ENCODE results near the gene GRM5. TPM values are rescaled to one million over a fixed set of nuclear protein-coding genes. Genes with fewer than 3 reads are reported as not detected.

The GRM5 gene
- polyA plus RNA-seq, 2 donors = 0.02 TPM; not detected in 1

DNA sequence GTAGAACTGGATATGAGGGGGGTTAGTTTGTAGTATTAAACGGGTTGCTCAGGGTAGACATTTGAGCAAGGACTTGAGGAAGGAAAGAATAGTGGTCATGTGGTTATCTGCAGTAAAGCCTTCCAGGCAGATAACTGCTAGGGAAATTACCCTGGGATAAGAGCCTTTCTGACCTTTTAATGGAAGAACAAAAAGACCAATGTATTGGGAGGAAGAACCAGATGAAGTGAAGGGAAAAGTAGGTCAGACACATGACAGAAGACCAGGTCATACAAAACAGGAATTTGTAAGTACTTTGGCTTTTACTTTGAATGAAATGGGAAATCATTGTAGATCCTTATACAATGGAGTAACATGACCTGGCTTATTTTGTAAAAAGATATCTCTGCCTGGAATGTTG lies 486.3 kb downstream of the GRM5 start:
- Histone ChIP-seq H3K4me1 (ENCODE audit: control insufficient read depth in 2 of 2, insufficient read depth in 2 of 2, low read length in 1 of 2) (no peaks in the 10 kb centered on the region), H3K27ac (ENCODE audit: low read depth in 2 of 2, low read length in 1 of 2) (no peak overlapping the region), H3K27me3 (ENCODE audit: control insufficient read depth in 1 of 2, insufficient read depth in 2 of 2, low read length in 2 of 2) (no peaks in the 10 kb centered on the region), H3K36me3 (ENCODE audit: control insufficient read depth in 2 of 2, insufficient read depth in 2 of 2, low read length in 1 of 2) (no peaks in the 10 kb centered on the region), H3K4me3 (ENCODE audit: low read depth in 1 of 2, low read length in 2 of 2) (no peak overlapping the region), H3K9me3 (ENCODE audit: control insufficient read depth in 2 of 2, insufficient read depth in 1 of 2, low read depth in 1 of 2, low read length in 1 of 2) (no peaks in the 10 kb centered on the region)
- 64 to 65% methylated on average over 1 of the region's 1 CpG for WGBS, 2 donors

DNA sequence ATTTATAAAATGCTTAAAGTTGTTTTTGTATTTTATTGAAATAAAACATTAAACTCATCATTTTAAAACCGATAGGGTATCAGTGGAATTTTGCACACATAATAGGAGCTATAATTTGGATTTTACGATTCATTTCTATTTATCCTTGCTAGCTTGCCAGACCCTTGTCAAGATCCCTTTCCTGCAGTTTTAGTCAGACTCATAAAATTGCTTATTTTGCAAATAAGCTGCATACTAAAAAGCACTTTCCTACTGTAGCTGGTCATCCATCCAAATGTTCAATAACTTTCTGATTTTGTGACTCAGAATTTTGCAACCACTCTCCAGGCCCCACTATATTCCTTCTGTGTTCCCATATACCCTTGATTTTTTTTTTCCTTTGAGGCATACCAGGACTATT lies 489.0 kb downstream of the GRM5 start:
- WGBS, 2 donors = 82 to 90% methylated on average over 2 of the region's 2 CpGs
- Histone ChIP-seq H3K27ac (ENCODE audit: low read depth in 2 of 2, low read length in 1 of 2) (no peak overlapping the region), H3K4me3 (ENCODE audit: low read depth in 1 of 2, low read length in 2 of 2) (no peak overlapping the region), H3K27me3 (ENCODE audit: control insufficient read depth in 1 of 2, insufficient read depth in 2 of 2, low read length in 2 of 2) (no peaks in the 10 kb centered on the region), H3K4me1 (ENCODE audit: control insufficient read depth in 2 of 2, insufficient read depth in 2 of 2, low read length in 1 of 2) (no peaks in the 10 kb centered on the region), H3K36me3 (ENCODE audit: control insufficient read depth in 2 of 2, insufficient read depth in 2 of 2, low read length in 1 of 2) (no peaks in the 10 kb centered on the region), H3K9me3 (ENCODE audit: control insufficient read depth in 2 of 2, insufficient read depth in 1 of 2, low read depth in 1 of 2, low read length in 1 of 2) (no peaks in the 10 kb centered on the region)

DNA sequence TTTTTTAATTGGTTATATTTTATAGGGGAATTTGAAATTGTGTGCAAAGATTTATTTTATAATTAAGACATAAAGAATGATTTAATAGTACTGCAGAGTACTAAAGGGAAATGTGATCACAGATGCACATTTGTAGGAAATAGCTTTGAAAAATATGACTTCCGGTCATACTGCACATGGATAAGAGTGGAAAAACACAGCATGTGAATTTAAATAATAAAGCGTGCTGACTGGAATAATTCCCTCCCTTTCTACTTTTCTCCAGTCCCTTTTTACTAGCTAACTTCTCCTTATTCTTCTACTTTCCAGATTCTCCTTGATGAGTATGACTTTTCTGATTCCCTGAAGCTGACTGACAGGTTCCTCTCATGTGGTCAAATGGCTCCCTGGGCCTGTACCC lies 489.9 kb downstream of the GRM5 start:
- Histone ChIP-seq H3K4me1 (ENCODE audit: control insufficient read depth in 2 of 2, insufficient read depth in 2 of 2, low read length in 1 of 2) (no peaks in the 10 kb centered on the region), H3K27me3 (ENCODE audit: control insufficient read depth in 1 of 2, insufficient read depth in 2 of 2, low read length in 2 of 2) (no peaks in the 10 kb centered on the region)
- WGBS, 2 donors = 84% methylated on average over 2 of the region's 2 CpGs

DNA sequence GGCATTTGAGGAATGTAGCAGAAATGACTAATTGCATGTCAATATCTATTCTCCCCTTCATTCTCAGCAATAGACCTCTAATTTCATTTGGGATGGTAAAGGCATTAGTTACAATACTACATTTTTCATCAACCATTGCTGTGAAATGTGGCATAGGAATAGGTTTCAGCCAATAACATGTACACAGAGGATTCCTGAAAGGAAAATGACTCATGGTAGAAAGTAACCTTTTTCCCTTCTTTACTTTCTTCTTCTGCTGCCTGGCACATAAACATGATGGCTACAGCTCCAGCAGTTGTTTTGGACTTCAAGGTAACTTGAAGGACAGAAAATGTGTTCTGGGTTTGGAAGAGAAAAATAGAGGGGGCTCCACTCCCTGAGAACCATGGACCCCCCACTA lies 496.4 kb downstream of the GRM5 start:
- no peak overlapping the region for H3K27ac ChIP-seq (ENCODE audit: low read depth in 2 of 2, low read length in 1 of 2)
- peaks cover 0 to 2% of the 10 kb centered on the region in 2 donors for H3K9me3 ChIP-seq (ENCODE audit: control insufficient read depth in 2 of 2, insufficient read depth in 1 of 2, low read depth in 1 of 2, low read length in 1 of 2)
- H3K4me1 ChIP-seq (ENCODE audit: control insufficient read depth in 2 of 2, insufficient read depth in 2 of 2, low read length in 1 of 2) = no peaks in the 10 kb centered on the region
- no peaks in the 10 kb centered on the region for H3K36me3 ChIP-seq (ENCODE audit: control insufficient read depth in 2 of 2, insufficient read depth in 2 of 2, low read length in 1 of 2)
- no peak overlapping the region for H3K4me3 ChIP-seq (ENCODE audit: low read depth in 1 of 2, low read length in 2 of 2)
- no peaks in the 10 kb centered on the region for H3K27me3 ChIP-seq (ENCODE audit: control insufficient read depth in 1 of 2, insufficient read depth in 2 of 2, low read length in 2 of 2)

More for the DNA sequence above, 489.9 kb downstream of the GRM5 start:
- Histone ChIP-seq H3K9me3 (ENCODE audit: control insufficient read depth in 2 of 2, insufficient read depth in 1 of 2, low read depth in 1 of 2, low read length in 1 of 2) (no peaks in the 10 kb centered on the region), H3K4me3 (ENCODE audit: low read depth in 1 of 2, low read length in 2 of 2) (no peak overlapping the region), H3K36me3 (ENCODE audit: control insufficient read depth in 2 of 2, insufficient read depth in 2 of 2, low read length in 1 of 2) (no peaks in the 10 kb centered on the region), H3K27ac (ENCODE audit: low read depth in 2 of 2, low read length in 1 of 2) (no peak overlapping the region)

DNA sequence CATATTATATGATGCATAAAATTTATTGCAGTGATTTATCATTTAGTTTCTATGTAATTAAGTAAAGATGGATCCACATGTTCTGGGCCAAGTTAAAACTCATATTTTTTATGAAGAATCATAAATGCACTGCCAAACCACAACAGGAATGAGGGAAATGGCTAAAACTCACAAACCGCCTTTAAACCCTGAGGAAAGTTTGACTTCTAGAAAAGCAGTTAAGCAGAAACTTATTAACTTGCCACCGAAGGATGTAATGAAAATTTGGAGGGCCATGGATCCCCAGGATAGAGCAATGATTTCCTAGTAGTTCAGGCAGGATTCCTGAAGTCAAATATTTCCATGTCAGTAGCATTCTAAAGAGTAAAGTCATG lies 510.0 kb downstream of the GRM5 start:
- no peaks in the 10 kb centered on the region for H3K27me3 ChIP-seq (ENCODE audit: control insufficient read depth in 1 of 2, insufficient read depth in 2 of 2, low read length in 2 of 2)
- no peaks in the 10 kb centered on the region for H3K9me3 ChIP-seq (ENCODE audit: control insufficient read depth in 2 of 2, insufficient read depth in 1 of 2, low read depth in 1 of 2, low read length in 1 of 2)
- H3K36me3 ChIP-seq (ENCODE audit: control insufficient read depth in 2 of 2, insufficient read depth in 2 of 2, low read length in 1 of 2) = no peaks in the 10 kb centered on the region
- H3K4me1 ChIP-seq (ENCODE audit: control insufficient read depth in 2 of 2, insufficient read depth in 2 of 2, low read length in 1 of 2) = no peaks in the 10 kb centered on the region
- WGBS, 2 donors = 73 to 82% methylated on average over 2 of the region's 2 CpGs
- no peak overlapping the region for H3K4me3 ChIP-seq (ENCODE audit: low read depth in 1 of 2, low read length in 2 of 2)
- no peak overlapping the region for H3K27ac ChIP-seq (ENCODE audit: low read depth in 2 of 2, low read length in 1 of 2)

DNA sequence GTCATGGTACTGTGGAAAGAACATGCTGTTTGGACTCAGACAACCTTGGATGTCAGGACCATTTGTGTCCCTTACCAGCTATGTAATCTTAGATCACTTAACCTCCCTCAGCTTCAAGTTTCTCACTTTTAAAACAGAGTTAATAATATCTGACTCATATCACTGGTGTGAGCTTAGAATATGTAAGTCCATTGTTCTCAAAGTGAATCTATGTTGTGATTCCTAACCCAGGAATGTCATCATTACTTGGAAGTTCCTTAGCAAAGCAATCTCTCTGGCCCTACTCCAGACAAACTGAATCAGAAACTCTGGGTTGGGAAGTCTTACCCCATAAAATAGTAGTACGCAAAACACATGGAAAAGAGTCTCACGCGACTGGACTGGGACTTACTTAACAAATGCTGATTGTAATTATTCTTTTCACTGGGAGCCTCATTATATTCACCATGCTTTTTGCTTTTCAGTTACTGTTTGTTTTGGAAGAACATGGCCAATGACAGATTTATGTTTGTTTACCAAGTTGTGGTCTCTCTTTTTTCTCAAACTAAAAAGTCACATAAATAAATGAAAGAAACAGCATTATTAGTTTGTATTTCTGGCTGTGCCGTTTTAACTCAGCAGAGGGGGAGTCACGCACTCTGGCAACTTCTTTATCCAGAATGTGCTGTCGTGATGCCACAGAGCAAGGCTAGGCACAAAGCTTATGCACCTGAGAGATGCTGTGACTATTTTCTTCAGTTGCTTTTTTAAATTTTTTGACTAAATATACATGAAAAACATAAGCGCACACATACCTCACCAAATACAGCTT lies 510.6 kb downstream of the GRM5 start:
- Histone ChIP-seq H3K36me3 (ENCODE audit: control insufficient read depth in 2 of 2, insufficient read depth in 2 of 2, low read length in 1 of 2) (no peaks in the 10 kb centered on the region), H3K4me1 (ENCODE audit: control insufficient read depth in 2 of 2, insufficient read depth in 2 of 2, low read length in 1 of 2) (no peaks in the 10 kb centered on the region), H3K9me3 (ENCODE audit: control insufficient read depth in 2 of 2, insufficient read depth in 1 of 2, low read depth in 1 of 2, low read length in 1 of 2) (no peaks in the 10 kb centered on the region), H3K4me3 (ENCODE audit: low read depth in 1 of 2, low read length in 2 of 2) (no peak overlapping the region), H3K27me3 (ENCODE audit: control insufficient read depth in 1 of 2, insufficient read depth in 2 of 2, low read length in 2 of 2) (no peaks in the 10 kb centered on the region), H3K27ac (ENCODE audit: low read depth in 2 of 2, low read length in 1 of 2) (no peak overlapping the region)
- 48 to 65% methylated on average over 7 of the region's 7 CpGs for WGBS, 2 donors

DNA sequence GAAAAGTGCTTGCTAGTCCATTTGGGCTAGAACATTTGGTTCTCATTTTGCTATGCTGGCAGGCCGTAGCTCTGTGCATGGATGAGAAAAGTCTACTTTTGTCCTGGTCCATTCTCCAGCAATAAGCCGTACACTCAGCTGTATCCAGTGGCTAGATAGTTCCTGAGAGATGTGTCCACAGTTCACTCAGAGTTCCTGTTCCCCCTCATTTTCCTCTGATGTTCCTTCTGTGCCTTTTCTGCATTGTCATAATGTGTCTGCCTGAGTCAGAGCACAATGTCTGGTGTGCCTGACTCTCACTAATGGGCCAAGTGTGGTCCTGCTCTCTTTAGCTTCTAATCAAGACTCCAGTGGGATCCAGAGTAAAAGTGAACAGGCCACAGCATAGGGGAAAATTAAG lies 512.6 kb downstream of the GRM5 start:
- Histone ChIP-seq H3K27me3 (ENCODE audit: control insufficient read depth in 1 of 2, insufficient read depth in 2 of 2, low read length in 2 of 2) (no peaks in the 10 kb centered on the region), H3K9me3 (ENCODE audit: control insufficient read depth in 2 of 2, insufficient read depth in 1 of 2, low read depth in 1 of 2, low read length in 1 of 2) (no peaks in the 10 kb centered on the region), H3K36me3 (ENCODE audit: control insufficient read depth in 2 of 2, insufficient read depth in 2 of 2, low read length in 1 of 2) (no peaks in the 10 kb centered on the region), H3K4me1 (ENCODE audit: control insufficient read depth in 2 of 2, insufficient read depth in 2 of 2, low read length in 1 of 2) (no peaks in the 10 kb centered on the region), H3K27ac (ENCODE audit: low read depth in 2 of 2, low read length in 1 of 2) (no peak overlapping the region), H3K4me3 (ENCODE audit: low read depth in 1 of 2, low read length in 2 of 2) (no peak overlapping the region)
- 83 to 84% methylated on average over 2 of the region's 2 CpGs for WGBS, 2 donors

DNA sequence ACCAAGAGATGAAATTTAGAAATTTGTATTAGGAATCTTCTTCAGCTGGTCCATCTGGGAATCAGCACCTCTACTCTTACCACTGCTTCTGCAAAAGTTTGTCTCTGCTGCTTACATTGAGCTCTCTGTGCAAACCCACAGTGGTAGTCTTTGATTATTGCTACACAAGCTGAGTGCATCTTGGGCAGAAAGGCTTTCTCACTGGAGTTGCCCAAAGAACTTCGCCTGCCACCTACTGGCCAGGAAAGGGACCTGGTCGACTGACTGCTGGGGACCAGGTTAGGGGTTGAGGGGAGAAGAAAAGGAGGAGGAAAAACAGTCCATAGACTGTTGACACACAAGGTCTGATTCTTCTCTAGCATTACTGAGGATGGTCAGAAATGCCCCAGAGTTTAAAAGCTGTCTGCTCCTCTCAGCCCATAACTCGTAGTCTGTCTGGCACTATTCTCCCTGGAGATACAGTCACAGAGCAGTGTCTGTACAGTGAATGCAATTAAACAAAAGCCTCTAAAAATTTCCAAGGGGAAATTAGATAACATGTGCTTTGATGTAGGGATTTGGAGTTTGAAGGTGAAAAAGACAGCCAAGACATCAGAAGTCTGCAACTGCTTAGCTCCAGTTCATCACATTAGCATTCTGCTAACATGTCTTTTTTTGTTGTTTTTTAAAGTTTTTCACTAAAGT lies 513.3 kb downstream of the GRM5 start:
- no peaks in the 10 kb centered on the region for H3K27me3 ChIP-seq (ENCODE audit: control insufficient read depth in 1 of 2, insufficient read depth in 2 of 2, low read length in 2 of 2)
- H3K27ac ChIP-seq (ENCODE audit: low read depth in 2 of 2, low read length in 1 of 2) = no peak overlapping the region
- H3K36me3 ChIP-seq (ENCODE audit: control insufficient read depth in 2 of 2, insufficient read depth in 2 of 2, low read length in 1 of 2) = no peaks in the 10 kb centered on the region
- 41 to 52% methylated on average over 3 of the region's 3 CpGs for WGBS, 2 donors
- H3K4me1 ChIP-seq (ENCODE audit: control insufficient read depth in 2 of 2, insufficient read depth in 2 of 2, low read length in 1 of 2) = no peaks in the 10 kb centered on the region
- H3K9me3 ChIP-seq (ENCODE audit: control insufficient read depth in 2 of 2, insufficient read depth in 1 of 2, low read depth in 1 of 2, low read length in 1 of 2) = no peaks in the 10 kb centered on the region
- no peak overlapping the region for H3K4me3 ChIP-seq (ENCODE audit: low read depth in 1 of 2, low read length in 2 of 2)

DNA sequence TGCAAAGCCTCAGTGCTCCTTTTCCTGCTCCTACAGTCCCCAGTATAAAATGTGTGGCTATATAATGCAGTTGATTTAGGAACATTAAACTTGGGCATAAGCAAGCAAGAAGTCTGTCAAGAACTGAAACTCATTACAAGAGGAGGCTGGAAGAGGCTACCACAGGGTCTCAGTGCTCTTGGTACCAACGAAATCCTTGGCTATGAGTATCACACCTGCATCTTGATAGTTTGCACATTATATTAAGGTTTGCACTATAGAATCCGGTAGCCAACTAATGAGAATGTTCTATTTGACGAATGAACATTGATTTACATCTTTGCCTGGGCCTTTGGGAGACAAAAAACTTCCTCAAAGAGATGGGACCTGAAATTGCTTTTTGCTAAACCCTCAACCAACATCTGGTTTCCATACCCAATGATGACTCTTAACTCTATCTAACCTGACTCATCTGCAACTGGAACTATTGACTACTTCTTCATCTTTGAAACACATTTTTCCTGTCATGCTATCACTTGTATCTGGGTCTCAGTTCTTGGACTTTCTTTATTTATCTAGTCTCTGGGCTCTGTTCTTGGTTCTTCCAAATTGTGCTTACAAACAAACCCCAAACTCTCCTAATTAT lies 521.0 kb downstream of the GRM5 start:
- Histone ChIP-seq H3K27ac (ENCODE audit: low read depth in 2 of 2, low read length in 1 of 2) (no peak overlapping the region), H3K4me3 (ENCODE audit: low read depth in 1 of 2, low read length in 2 of 2) (no peak overlapping the region), H3K27me3 (ENCODE audit: control insufficient read depth in 1 of 2, insufficient read depth in 2 of 2, low read length in 2 of 2) (no peaks in the 10 kb centered on the region), H3K4me1 (ENCODE audit: control insufficient read depth in 2 of 2, insufficient read depth in 2 of 2, low read length in 1 of 2) (no peaks in the 10 kb centered on the region), H3K9me3 (ENCODE audit: control insufficient read depth in 2 of 2, insufficient read depth in 1 of 2, low read depth in 1 of 2, low read length in 1 of 2) (no peaks in the 10 kb centered on the region), H3K36me3 (ENCODE audit: control insufficient read depth in 2 of 2, insufficient read depth in 2 of 2, low read length in 1 of 2) (no peaks in the 10 kb centered on the region)
- WGBS, 2 donors = 73 to 78% methylated on average over 3 of the region's 3 CpGs

Measured in esophagus (tissue), 2 donors.